Measurements from ENCODE around the gene STAP1.

DNA sequence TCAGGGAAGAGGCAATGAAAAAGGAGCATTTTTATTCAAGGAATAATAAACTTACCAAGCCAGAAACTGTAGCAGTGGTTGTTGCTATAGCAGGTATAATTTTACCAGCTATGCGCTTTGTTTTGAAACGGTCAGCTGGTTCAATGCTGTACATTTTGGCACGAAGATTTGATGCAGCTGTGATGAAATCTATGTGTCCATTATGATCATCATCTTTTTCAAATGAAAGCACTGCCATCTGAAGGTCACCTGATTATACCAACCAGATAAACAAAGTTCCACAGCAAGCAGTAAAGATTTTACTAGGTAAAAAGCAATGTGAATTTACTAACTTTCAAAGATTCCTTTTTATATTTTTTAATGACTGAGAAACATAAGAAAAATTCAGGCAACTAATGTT is 66.4 kb downstream of the STAP1 start:
- TF ChIP-seq POLR2AphosphoS5 (IDR thresholded peaks at IDR 0.05) = no peak
- TF ChIP-seq, protein P1, sequence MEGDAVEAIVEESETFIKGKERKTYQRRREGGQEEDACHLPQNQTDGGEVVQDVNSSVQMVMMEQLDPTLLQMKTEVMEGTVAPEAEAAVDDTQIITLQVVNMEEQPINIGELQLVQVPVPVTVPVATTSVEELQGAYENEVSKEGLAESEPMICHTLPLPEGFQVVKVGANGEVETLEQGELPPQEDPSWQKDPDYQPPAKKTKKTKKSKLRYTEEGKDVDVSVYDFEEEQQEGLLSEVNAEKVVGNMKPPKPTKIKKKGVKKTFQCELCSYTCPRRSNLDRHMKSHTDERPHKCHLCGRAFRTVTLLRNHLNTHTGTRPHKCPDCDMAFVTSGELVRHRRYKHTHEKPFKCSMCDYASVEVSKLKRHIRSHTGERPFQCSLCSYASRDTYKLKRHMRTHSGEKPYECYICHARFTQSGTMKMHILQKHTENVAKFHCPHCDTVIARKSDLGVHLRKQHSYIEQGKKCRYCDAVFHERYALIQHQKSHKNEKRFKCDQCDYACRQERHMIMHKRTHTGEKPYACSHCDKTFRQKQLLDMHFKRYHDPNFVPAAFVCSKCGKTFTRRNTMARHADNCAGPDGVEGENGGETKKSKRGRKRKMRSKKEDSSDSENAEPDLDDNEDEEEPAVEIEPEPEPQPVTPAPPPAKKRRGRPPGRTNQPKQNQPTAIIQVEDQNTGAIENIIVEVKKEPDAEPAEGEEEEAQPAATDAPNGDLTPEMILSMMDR (IDR thresholded peaks at IDR 0.05) = no peak
